Measurements from ENCODE around the gene PPP4R3B.
A peak's percentile ranks its signal among the peaks of the same experiment; 100 is the strongest.
"Not testable (repeated sequence)": the region's sequence is repeated elsewhere in the genome, so short reads cannot be mapped to it uniquely, and the experiment has no call there.

The PPP4R3B gene

DNA sequence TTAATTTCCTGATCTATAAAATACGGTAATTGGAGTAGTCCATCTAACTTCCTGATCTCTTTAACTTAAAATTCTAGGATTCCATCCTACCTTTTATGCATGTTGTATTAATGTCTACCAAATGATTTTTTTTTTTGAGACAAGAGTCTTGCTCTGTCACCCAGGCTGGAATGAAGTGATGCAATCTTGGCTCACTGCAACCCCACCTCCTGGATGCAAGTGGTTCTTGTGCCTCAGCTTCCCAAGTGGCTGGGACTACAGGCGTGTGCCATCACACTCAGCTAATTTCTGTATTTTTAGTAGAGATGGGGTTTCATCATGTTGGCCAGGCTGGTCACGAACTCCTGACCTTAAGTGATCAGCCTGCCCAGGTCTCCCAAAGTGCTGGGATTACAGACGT, 50.1 kb downstream of the PPP4R3B start:
- no peak overlapping the region for H3K4me3 ChIP-seq (ENCODE audit: low read depth, low read length)
- DNase-seq (ENCODE audit: low read depth), result peak; percentile 10
- TF ChIP-seq, protein P1, sequence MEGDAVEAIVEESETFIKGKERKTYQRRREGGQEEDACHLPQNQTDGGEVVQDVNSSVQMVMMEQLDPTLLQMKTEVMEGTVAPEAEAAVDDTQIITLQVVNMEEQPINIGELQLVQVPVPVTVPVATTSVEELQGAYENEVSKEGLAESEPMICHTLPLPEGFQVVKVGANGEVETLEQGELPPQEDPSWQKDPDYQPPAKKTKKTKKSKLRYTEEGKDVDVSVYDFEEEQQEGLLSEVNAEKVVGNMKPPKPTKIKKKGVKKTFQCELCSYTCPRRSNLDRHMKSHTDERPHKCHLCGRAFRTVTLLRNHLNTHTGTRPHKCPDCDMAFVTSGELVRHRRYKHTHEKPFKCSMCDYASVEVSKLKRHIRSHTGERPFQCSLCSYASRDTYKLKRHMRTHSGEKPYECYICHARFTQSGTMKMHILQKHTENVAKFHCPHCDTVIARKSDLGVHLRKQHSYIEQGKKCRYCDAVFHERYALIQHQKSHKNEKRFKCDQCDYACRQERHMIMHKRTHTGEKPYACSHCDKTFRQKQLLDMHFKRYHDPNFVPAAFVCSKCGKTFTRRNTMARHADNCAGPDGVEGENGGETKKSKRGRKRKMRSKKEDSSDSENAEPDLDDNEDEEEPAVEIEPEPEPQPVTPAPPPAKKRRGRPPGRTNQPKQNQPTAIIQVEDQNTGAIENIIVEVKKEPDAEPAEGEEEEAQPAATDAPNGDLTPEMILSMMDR (conservative IDR thresholded peaks at IDR 0.05; ENCODE audit: low read depth, low read length), result no peak

DNA sequence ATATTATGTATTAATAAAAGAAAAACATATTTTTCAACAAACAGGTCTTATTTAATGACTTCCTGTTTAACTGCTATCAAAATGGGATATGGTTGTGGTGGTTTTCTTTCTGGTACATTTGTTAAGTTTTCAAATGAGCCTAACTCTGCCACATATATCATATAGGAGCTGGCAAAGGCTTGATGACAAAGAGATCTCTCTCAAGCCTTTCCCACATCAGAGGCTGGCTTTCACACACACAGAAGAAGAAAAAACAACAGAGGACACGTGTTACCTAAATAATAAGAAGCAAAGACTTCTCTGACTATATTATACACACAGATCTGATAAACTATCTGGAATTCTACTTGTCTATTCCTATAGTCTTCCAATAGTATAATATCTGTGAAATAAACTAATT, 51.8 kb downstream of the PPP4R3B start:
- TF ChIP-seq, protein P1 (conservative IDR thresholded peaks at IDR 0.05; ENCODE audit: low read depth, low read length), result no peak
- DNase-seq (ENCODE audit: low read depth), result no peak
- no peak overlapping the region for H3K4me3 ChIP-seq (ENCODE audit: low read depth, low read length)

DNA sequence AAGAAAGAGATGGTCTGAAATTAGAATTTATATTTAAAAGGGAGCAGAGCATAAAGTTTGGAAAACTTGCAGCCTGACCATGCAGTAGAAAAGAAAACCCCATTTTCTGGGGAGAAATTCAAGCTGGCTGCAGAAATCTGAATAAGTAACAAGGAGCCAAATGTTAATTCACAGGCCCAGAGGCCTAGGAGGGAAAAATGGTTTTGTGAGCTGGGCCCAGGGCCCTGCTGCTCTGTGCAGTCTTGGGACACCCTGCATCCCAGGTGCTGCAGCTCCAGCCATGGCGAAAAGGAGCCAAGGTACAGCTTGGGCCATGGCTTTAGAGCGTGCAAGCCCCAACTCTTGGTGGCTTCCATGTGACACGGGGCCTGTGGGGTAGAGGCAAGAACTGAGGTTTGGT, 56.6 kb downstream of the PPP4R3B start:
- TF ChIP-seq, protein P1 (conservative IDR thresholded peaks at IDR 0.05; ENCODE audit: low read depth, low read length), result no peak
- H3K4me3 ChIP-seq (ENCODE audit: low read depth, low read length), result no peak overlapping the region
- DNase-seq (ENCODE audit: low read depth), result no peak

DNA sequence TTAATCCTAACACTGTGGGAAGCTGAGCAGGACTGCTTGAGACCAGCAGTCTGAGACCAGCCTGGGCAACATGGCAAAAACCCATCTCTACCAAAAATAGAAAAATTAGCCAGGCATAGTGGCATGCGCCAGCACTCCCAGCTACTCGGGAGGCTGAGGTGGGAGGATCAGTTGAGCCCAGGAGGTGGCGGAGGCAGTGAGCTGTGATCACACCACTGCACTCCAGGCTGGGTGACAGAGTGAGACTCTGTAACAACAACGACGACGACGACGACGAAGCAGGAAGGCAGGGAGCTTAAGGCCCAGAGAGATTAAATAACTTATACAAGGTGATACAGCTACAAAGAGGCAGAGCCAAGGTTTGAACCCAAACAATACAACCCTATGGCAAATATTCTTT, 60.6 kb downstream of the PPP4R3B start:
- DNase-seq (ENCODE audit: low read depth), result no peak
- TF ChIP-seq, protein P1 (conservative IDR thresholded peaks at IDR 0.05; ENCODE audit: low read depth, low read length), result no peak
- no peak overlapping the region for H3K4me3 ChIP-seq (ENCODE audit: low read depth, low read length)

DNA sequence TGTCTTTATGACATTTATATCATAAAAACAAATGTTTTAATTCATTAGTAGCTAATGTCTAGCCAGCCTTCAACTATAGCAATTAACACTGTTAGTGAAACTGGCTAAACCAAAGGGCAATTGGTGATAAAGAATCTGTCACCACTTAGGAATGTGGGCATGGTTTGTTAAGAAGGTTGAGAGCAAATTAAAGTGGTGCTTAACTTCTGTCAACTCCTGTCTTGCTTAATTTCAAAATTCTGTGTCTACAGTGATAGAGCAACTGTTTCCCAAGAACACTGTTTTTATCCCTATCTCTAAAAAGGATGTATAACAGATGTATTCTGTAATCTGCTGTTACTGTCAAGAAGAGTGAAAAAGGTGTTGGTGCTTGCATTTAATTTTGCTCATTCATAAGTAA, 61.4 kb downstream of the PPP4R3B start:
- peak; percentile 43 for DNase-seq (ENCODE audit: low read depth)
- TF ChIP-seq, protein P1 (conservative IDR thresholded peaks at IDR 0.05; ENCODE audit: low read depth, low read length), result no peak
- H3K4me3 ChIP-seq (ENCODE audit: low read depth, low read length), result no peak overlapping the region

DNA sequence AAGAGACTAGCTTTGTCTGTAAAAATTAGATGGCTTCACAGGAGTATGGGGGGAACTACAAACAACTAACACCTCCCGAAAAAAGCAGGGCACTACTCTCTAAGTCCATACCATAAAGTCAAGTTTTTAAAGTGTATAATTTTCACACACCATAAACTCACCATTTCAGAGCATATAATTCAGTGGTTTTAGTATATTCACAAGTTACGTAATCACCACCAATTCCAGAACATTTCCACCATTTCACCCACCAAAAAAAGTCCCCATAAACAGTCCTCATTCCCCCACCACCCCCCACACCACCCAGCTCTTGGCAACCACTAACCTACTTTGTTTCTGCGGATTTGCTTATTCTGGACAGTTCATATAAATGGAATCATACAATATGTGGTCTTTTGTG, 64.1 kb downstream of the PPP4R3B start:
- TF ChIP-seq, protein P1 (conservative IDR thresholded peaks at IDR 0.05; ENCODE audit: low read depth, low read length), result no peak
- no peak overlapping the region for H3K4me3 ChIP-seq (ENCODE audit: low read depth, low read length)
- no peak for DNase-seq (ENCODE audit: low read depth)

DNA sequence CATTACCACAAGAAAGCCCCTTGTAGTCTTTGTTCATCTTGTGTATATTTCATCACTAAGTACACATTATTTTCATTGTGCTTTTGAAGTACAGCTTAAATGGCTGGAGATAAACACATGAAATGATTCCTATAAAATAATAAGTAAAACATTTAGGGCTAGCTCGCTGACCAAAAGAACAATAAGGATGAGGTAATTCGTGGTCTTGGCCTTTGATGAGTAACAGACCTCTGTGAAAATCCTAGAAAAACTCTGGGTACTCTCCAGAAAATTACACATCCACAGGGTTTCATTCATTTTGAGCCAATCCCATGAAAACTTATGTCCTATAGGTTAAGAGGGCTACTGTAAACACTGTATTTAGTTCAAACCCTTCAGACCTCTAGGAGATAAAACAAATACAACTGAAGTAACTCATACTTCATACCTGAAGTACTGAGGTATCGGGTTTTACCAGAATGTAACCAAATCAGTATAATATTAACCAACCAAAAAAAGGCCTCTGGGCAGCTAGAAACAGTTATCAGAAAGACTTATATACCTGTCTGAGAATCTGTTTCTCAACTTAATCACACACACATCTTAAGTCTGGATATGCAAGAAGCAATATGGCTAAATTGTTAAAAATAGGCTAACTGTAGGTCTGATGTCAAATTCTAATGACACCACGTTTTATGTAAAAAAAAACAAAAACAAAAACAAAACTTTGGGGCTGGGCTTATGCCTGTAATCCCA, 66.9 kb downstream of the PPP4R3B start:
- peak; percentile 71 for DNase-seq (ENCODE audit: low read depth)
- TF ChIP-seq, protein P1 (conservative IDR thresholded peaks at IDR 0.05; ENCODE audit: low read depth, low read length), result no peak
- no peak overlapping the region for H3K4me3 ChIP-seq (ENCODE audit: low read depth, low read length)

DNA sequence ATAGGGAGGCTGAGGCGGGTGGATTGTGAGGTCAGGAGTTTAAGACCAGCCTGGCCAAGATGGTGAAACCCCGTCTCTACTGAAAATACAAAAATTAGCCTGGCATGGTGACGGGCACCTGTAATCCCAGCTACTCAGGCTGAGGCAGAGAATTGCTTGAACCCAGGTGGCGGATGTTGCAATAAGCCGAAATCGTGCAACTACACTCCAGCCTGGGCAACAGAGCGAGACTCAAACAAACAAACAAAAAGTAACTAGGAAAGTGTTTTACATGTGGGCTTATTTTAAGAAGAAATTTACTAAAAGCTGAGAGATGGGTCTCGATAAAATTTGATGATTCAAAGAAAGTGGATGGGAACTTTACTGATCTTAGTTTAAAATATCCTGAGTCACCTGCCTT, 69.7 kb downstream of the PPP4R3B start:
- DNase-seq (ENCODE audit: low read depth); H3K4me3 ChIP-seq (ENCODE audit: low read depth, low read length): not testable (repeated sequence)
